NCI-H82 treated with DMSO at 0.1 percent for 48 hours (cell line): ENCODE measurements around the gene VPS52.

ENCODE experiments used
- DNase-seq: peaks from one replicate; lab custom pipeline; 2025; ENCODE audit not compliant: unreplicated experiment; lab: John Stamatoyannopoulos, UW

The VPS52 gene

DNA sequence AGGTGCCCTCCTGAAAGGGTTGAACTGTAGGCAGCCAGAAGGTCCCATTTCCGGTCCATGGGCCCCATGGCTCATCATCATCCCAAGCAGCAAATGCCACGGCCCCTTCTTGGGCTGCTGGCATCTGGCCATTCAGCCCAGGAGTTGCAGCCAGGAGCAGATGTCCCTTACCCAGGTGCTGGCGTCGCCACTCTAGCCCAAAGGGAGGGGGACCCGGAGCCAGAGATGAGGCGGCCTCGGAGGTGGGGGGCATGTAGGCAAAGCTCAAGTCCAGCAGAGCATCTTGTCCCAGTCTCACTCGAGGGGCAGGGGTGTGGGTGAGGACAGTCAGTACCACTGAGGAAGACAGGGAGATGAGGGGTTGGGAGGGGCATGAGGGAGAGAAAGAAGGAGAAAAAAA, 33.4 kb upstream of the VPS52 start:
- DNase-seq, result no peak

DNA sequence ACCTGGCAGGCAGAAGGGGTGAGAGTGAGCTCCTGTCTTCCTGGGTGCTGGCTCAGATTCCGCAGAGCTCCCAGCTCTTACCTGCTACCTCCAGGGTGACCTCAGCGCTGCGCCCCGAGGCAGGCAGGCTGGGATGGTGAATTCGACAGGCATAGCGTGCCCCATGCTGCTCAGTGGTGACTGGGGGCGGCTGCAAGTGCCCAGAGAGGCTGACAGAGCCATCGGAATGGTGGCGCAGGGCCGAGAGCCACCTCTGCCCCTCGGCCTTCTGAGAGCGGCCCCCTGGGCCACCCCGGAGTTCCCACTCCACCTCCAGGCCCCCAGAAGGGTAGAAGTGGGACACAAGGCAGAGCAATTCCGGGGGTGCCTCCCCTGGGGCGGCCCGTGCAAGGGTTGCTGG, 32.5 kb upstream of the VPS52 start:
- DNase-seq, result no peak

DNA sequence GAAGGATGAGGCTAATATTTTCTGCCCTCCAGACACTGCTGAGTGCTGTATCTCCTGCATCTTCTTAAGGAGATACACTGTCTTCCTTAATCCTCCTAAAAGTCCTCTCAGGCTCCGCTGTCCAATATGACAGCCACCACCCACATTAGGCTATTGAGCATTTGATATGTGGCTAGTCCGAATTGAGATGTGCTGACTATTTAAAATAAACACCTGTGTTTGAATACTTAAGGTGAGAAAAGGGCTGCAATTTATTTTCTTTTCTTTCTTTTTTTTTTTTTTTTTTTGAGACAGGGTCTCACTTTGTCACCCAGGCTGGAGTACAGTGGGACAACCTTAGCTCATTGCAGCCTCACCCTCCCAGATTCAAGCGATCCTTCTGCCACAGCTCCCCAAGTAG, 30.2 kb upstream of the VPS52 start:
- no peak for DNase-seq

DNA sequence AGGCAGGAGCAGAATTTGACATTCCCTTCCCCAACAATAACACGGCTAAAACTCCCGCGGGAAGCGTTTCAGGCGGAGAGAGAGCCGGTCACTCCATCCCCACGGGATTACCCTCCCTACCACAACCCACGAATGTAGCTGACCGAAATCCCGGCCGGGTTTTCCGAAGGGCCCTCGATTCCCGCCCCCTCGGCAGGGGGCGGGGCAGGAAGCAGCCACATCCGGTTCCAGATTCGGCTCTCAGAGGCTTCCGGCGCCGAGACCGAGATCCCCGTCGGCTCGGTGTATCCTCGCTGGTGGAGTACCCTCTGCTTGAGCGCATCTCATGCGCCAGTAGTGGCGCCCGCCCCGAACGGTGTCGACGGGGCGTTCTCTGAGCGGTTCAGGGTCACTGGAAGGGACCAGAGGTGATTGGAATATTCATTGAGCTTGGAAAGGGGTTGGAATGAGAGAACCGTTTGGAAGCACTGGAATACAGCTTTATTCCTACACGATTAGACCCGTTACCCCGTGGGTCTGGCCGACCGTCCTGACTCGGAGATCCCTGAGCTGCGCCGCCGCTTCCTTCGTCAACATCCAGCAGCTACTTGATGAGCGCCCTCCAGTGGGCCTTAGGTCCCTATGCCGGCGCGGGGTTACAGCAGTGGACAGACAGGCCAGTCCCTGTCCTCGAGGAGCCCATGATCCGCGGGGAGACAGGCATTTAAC, 27.7 kb upstream of the VPS52 start:
- DNase-seq, result peak; percentile 81

DNA sequence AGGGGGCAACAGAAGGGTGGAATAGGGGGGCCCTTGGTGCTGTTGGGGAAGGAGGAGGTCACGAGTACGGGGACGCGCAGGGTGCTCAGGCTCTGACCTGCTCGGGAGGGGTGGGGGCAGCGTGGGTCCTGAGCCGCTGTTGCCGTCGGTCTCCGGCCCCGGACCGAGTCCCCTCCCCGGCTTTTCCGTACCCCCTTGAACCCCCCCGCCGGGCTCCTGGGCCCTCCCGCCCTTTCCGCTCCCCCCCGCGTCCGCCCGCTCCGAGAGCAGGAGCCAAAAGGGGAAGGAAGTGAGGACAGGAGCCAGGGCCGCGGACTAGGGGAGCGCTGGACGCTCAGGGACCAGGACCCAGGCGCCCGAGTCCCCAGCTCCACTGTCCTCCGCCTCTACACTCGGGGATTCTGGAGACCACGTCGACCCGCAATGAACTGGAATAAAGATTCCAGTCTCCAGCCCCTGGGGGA, 27.1 kb upstream of the VPS52 start, which contains the start of gene RGL2:
Gene RGL2, minus strand, starts transcription at position 170 of the 464 bp plus-strand sequence. CDS start 332 bp downstream, outside the sequence.
- DNase-seq, result no peak

DNA sequence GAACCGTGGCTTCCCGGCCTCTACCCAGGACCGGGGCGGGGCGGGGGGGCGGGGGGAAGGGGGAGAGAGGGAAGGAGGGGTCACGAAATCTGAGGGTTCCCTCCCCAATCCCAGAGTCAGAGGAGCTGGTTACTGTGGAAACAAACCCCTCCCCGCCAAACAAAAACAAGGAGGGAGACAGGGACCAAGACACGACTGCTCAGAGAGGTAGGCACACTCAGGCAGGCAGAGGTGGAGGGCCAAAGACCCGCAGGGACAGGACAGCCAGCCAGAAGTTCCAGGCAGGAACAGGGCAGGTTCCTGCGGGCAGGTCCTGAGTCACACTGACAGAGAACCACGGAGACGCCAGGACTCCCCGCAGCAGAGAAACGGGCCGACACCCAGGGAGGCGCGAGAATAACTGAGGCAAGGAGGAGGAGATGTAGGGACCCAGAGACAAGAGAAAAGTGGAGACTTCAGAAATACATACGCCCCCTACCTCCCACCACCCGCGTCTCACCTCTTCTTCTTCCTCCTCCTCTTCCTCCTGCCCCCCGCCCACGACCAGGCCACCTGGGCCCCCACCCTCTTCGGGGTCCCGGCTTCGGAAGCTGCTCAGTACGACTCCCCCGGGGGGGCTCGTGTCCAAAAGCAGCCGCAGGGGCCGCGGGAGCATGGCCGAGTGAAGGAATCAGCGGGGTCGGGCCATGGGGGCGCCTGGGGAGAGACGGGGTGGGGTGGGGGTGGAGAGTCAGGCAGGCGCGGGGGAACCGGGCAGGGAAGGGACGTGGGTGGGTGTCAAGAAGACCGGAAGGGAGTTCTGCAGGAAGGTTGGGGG, 26.5 kb upstream of the VPS52 start:
- no peak for DNase-seq

DNA sequence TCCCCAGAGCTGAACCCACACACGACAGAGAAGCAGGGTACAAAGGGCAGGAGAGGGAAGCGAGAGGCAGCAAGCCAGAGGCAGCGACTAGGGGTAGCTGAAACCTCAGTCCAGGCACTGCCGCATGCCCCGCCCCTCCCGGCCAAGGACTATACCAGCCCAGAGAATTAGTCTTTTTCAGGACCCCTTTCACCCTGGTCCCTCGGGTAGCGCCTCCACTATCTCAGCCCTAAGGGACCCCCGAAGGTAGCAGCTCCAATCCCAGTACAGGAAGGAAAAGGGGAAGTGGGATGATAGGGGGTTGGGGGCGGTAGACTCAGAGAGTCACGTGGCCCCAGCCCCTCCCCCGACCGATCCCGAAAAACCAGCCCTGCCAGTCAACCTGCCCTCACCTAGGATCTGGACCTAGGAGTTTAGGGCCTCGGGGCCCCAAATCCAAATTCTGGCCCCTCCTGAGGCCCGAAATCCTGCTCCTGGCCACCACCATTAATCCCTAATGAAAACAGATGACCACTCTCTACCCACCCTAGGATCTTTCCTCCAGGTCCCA, 25.8 kb upstream of the VPS52 start:
- DNase-seq, result no peak

DNA sequence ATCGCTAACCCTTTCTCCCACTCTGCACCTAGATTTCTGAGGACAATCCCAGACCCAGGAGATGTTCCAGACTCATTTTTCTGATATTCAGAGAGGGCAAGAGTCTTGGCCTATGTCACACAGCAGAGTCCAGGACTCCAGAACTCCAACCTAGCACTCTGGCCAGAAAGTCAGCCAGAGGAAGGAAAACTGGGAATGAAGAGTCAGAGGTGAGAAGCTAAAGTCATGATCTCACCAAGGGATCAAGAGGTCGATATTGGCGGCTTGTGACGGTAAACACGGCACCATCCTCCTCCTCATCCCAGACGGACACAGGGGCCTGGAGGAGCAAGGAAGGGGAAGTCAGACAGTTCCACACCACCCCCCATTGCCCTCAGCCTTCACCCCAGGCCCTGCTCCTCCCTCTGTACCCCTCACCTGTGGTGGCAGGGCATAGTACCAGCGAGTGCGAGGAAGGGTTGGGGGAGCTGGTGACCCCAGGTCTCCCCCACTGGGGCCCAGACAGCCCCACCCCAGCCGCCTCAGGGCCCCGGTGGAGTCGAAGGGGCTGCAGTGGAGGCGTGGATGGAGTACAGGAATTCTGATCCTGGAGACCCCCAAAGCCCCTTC, 25.2 kb upstream of the VPS52 start:
- no peak for DNase-seq

DNA sequence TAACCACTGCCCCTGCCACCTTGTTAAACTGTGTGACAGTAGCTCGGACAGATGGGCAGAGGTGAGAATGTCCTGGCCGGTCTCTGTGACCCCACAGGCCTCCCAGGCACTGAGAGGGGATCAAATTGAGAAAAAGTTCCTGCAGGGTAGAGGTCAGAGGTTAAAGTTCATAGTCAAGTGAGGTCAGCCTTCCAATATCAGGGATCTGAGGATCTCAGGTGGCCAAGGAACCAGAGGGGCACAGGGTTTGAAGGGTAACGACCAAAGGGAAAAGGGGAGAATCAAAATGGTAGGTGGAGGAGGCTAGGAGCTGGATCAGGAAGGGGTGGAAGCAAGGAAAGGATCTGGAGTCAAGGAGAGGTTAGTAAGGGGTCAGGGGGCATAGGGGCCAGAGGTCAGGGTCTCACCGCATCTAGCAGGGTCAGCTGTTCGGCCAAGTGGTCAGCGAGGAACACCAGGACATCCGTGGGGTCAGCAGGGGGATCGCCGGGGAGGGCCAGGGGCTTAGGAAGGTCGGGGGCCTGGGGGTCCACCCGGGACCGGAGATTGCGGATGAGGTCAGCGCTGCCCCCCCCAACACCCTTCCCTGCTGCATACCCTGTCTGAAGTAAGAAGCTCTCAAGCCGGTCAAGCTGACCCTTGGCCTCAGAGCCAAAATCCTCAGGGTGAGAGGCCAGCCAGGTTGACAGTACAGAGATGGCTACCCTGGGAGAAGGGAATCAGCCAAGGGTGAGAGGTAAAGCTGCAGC, 24.1 kb upstream of the VPS52 start:
- DNase-seq, result no peak

DNA sequence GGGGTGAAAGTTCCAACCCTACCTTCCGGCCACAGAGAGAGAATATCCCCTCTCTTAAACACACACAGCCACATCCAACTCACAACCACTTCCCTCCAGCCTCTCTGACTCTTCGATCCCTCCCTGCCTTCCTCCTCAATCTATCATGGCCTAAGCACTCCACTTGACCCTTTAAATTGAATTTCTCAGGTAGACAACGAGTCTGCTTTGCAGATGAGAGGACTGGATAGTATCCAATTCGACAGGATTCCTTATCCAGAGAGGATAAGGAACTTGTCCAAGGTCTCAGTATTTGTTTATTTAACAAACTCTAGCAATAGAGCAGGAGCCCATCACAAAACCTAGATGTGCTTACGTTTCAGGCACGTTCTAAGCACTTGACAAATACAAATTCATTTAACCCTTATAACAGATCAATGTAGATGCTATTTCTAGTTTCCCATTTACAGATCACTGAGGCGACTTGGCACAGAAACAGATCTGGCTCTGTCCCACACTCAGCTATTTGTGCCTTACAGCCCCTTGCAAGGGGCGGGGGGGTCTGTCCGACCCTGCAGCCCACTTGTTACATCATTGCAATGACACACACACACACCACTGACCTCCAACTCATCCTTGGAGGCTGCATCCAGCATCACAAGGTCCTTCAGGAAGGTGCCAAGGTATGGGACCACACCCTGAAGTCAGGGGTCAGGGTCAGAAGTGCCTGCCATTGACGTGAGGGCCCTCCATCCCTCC, 22.6 kb upstream of the VPS52 start:
- no peak for DNase-seq

DNA sequence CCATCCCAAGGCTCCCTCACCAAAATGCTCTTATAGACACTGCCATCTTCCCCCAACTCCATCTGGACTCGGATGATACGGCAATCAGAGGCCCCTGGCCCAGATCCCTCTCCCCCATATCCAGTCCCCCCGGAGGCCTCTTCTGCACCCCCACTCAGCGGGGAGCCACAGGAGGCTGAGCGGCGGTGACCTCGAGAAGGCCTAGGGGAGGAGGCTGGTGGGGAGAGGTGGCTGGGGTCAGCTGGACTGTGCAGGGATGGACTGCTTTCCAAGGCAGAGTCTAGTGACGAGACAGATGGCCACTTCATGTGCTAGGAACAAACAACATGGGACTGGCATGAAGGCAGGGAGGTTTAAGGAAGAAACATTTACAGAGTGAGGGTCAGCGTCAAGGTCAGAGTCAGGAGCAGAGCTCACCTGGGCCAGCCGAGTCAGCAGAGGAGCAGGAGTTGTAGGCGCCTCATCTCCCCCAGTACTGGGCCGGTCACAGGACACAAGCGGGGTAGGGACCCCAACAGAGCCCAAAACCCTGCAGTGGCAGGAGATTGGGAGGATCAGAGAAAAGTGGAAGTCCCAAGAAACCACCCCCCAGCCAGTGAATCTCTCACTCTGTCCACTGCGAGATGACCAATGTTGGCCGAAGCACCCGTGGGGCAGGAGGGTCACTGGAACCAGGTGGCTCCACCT, 21.5 kb upstream of the VPS52 start:
- no peak for DNase-seq

DNA sequence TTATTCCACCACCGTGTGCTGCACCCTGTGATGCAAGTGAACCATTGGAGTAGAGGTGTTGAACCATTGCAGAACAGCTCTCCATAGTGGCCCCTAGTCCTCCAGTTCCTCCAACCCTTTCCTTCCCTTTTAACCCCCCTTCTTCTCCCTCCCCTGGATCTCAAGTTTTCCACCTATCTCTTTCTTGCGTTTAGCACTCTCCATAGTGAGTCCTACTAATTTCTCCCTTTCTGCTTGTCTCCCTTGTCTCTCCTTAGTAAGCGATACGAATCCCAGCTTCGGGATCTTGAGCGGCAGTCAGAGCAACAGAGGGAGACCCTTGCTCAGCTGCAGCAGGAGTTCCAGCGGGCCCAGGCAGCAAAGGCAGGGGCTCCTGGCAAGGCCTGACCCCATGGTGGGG, 18.8 kb upstream of the VPS52 start:
- no peak for DNase-seq

DNA sequence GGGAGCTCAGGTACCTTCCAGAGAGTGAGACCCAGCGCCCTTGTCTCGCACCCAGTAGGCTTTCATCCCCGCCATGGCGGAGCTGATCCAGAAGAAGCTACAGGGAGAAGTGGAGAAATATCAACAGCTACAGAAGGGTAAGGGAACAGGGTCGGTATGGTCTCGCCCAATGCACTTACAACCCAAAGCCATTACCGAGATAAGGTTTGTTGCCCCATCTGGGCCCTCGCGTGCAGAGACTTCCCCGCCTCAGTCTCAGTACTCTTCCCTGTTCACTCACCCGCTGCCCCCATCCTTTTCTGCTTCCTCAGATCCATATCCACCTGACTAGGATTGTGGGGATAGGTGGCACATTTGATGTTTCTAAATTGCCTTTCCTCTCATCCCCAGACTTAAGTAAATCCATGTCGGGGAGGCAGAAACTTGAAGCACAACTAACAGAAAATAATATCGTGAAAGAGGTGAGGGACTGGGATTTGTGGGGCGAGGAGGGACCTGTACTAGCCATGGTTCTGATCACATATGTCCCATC, 18.2 kb upstream of the VPS52 start:
- no peak for DNase-seq

DNA sequence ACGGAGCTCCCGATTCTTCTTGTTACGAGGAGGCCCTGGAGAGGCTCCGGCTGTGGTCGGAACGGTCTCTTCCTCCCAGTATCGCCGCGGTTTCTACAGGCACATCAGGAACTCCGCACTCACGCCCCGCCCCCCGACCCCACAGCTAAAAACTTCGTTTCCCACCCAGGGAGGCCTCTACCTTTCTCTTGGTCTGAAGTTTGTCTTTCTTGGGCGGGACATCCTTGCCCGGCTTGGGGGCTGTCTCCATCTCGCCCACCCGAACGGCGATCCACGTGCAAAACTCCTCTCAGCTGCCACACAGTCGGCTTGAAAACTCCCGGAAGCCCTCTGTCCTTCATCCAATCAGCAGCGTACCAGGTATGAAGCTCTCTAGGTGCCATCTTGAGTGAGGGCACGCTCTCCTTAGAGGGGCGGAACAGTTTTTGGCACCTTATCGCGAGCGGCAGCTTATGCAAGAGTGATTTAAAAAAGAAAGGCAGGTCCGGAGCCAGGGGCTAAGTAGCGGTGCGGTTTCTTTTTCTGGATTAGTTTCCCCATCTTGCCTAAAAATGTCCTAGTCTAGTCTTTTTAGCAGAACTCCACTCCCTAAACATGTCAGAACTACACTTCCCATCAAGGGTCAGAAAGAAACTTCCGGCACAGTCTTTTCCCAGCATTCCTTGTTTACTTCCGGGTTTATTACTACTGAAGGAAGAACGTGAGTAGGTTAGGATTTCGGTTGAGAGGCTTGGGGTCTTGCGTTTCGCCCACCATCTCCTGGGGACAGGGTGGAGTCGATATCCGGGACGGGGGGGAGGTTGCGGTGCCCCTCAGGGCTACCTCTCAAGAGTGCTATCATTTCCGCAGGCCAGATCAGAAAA, 17.5 kb upstream of the VPS52 start, which contains the start of the genes PFDN6 and WDR46:
Gene PFDN6, plus strand, starts transcription at position 681 of the 863 bp plus-strand sequence. CDS start 256 bp downstream, outside the sequence.
Gene WDR46, minus strand, starts transcription at position 319 of the 863 bp plus-strand sequence. Its CDS starts 69 bp downstream, at position 250.
- DNase-seq, result peak; percentile 96

DNA sequence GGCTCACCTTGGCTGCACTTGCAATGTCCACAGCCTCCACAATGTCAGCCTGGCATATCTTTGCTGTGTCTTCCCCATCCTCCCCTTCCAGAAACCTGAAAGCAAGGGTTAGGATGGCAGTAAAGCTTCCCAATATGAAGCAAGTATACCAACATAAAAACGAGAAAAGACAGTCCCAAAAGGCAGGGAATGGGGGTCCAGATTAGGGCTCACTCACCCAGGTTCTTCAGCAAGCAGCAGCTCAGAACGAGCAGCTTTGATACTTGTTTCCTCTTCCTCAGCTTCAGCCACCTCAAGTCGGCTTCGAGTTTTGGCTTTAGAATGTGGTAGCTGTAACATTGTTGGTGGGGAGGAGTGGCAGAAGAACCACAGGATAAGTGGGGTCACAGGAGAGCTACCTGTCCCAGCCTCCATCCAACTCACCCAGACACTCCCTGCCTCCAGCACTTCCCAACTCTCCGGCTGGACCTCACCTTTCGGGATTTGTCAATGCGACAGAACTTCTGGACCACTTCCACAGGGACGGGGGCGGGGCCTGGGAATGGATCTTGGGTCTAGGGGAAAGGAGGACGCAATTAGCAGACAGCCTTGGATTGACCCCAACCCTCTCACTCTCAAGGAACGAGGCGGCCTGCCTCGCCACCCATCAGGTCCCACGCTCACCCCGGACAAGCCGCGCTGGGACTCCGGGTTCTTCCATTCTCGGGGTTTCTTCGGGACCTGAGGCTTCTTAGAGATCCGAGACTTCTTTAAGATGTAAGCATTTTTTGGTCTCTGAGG, 16.7 kb upstream of the VPS52 start:
- DNase-seq, result no peak

DNA sequence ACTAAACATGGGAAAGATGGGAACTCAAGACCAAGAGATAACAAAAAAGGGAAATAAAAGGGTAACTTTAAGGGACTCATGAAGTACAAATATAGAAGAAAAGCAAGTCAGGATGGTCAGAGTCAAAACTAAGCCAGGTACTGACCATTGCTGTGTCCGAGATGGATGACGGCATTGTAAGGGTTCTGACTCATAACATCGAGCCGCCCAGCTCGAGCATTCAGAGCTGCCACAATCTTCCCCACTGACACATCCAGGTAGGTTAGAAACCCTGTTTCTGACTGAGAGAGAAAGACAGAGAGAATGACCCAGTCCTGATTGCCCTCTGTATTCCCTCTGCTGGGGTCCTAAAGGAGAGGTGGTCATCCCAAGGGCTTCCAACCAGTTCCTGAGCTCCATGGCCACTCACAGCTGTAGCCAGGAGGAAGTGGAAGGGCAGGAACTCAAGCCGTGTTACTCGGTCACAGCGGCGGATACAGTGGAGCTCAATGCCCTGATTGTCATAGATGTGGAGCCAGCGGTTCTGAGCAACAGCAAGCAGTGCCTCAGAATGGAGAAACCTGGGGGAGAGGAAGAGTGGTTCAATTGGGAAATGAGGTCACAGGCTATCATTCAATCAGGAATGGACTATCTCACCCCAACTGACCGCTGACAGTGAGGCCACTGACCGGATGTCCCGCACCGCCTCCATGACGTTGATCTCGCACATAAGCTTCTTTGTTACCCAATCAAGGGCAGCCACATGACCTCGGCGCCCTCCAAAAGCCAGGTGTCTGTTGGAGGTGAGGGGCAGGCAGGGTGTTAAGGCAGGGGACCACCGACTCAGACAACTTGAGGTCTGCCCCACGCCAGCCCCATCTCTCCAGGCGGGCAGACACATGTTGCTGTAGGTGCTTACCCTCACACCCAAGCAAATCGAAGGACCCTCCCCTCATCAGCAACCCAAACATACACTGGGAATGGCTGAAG, 15.6 kb upstream of the VPS52 start:
- DNase-seq, result no peak
